GM19324 (cell line): ENCODE measurements around the gene AZU1.

ENCODE experiments used
- ATAC-seq: cut with Tn5 transposase; IDR thresholded peaks from one replicate; pipeline ENCODE4 v1.9.1; 2021; ENCODE audit warnings: mild to moderate bottlenecking, moderate library complexity; ENCODE audit not compliant: unreplicated experiment, low FRiP score

Gene AZU1

GRCh38 chr19:827710-828321 lies at the start of gene AZU1:
TSS of gene AZU1 (plus strand) at chr19:827837. CDS start at chr19:827847, 10 bp downstream.
- no peak for ATAC-seq

GRCh38 chr19:778910-779653 lies 48.6 kb upstream of the AZU1 start:
- no peak for ATAC-seq

GRCh38 chr19:780935-781334 lies 46.7 kb upstream of the AZU1 start:
- no peak for ATAC-seq

- ATAC-seq: no peak
Observed at GRCh38 chr19:781800-782184, 45.8 kb upstream of the AZU1 start.

- ATAC-seq: no peak
Observed at GRCh38 chr19:782185-782877, 45.3 kb upstream of the AZU1 start.

GRCh38 chr19:782878-783668 lies 44.6 kb upstream of the AZU1 start:
- no peak for ATAC-seq

DNA sequence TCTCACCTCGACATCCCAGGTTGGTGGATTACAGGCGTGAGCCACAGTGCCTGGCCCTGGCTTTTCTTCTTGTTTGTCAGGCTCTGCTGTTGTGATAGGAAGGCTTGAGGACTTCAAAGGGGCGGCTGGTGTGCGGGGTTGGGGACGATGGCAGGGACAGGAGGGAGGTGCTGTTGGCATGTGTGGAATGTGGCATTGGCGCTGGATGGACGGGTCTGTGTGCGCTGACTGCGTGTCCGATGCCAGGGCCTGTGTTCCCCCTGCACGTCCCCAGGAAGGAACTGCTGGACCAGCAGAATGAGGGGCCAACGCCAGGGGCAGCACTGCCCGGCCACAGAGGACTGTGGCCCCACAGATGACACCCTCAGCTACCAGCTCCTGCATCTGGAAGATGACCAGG lies 43.1 kb upstream of the AZU1 start:
- ATAC-seq: no peak

DNA sequence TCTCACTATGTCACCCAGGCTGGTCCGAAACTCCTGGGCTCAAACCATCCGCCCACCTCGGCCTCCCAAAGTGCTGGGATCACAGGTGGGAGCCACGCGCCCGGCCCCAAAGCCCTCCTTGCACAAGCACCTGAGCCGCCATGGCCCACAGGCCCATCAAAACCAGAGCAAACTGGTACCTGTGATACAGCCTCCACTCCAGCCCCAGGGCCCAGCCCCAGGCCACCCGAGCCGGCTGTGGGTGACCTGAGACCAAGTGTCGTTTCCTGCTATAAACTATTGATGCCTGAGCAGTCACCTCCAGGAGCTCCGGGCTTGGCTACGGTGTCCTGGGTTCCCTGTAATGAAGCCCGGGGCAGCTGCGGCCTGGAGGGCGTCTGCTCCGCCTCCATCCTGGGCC lies 40.1 kb upstream of the AZU1 start:
- ATAC-seq: no peak

DNA sequence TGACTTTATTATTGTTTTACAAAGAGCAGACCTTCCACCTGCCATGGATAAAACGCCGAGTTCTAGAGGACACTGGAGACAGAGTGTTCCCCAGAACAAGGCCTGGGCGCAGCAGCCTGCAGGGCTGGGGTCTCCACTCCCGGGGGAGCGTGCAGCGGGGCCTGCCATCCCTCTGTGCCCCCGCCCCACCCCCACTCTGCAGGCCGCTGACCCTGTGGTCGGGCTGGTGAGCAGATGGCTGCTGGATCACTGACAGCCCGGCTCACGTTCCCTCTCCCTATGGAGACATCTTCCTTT lies 39.0 kb upstream of the AZU1 start:
- ATAC-seq: no peak

- ATAC-seq: no peak
Observed at GRCh38 chr19:788983-789700, 38.5 kb upstream of the AZU1 start.

GRCh38 chr19:789701-790060 lies 38.0 kb upstream of the AZU1 start:
- ATAC-seq: no peak

DNA sequence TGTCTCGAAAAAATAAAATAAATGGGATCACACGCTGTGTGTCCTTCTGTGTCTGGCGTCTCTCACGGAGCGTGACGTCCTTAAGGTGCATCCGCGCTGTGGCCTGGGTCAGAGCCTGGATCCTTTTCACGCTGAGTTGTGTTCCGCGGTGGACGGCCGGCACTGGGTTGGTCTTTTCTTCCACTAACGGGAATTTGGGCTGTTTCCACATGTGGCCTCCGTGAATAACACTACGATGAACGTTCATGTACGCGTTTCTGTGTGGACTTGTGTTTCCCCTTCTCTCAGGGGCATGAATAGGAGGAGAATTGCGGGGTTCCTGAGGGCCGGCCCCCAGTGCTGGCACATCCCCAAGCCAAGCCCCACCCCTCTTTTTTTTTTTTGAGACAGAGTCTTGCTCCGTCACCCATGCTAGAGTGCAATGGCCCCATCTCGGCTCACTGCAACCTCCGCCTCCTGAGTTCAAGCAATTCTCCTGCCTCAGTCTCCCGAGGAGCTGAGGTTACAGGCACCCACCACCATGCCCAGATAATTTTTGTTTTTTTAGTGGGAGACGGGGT lies 36.5 kb upstream of the AZU1 start:
- ATAC-seq: no peak

DNA sequence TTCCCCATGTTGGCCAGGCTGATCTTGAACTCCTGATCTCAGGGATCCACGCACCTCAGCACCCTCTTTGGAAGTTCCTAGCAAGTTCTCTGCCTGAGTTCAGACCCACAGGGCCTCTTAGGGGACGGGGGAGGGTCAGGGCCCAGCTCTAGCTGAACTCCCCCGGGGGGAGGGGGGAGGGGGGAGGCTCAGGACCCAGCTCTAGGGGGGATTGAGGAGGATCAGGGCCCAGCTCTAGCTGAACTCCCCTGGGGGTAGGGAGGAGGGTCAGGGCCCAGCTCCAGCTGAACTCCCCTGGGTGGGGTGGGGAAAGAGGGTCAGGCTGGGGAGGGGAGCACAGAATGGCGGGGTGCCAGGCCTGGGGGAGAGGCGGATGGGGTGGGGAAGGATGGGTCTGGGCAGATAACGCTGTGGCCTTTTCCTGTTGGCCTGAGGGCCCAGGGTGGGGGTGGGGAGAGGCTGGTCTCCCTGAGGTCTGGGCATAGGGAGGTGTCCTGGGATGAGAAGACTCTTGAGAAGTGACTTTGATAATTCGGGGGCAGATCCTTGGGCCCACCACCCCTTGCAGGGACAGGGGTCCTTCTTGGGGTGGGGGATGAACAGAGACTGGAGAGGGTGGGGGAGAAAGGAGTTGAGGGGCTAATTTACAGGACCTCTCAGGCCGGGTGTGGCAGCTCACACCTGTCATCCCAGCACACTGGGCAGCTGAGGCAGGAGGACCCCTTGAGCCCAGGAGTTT lies 35.9 kb upstream of the AZU1 start:
- no peak for ATAC-seq

DNA sequence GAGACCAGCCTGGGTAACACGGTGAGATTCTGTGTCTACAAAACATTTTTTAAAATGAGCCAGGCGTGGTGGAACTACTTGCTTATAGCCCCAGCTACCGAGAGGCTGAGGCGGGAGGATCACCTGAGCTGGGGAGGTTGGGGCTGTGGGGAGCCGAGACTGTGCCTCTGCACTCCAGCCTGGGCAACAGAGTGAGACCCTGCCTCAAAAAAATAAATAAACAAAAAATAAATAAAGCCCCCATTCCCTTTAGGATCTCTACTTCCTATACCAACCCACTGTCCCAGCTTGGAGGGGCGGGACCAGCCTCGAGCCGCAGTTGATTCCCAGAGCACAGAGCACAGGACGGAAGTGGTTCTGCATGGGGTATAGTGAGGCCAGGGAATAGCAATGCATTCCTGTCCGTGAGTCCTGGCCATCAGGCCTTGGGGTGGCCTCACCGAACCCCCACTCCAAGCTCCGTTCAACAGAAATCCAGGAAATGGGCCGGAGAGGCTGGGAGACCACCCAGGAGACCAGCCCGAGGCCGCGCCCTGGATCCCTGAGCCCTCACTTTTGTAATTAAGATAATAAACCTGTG lies 35.2 kb upstream of the AZU1 start:
- no peak for ATAC-seq

GRCh38 chr19:793806-794205 lies 33.8 kb upstream of the AZU1 start:
- no peak for ATAC-seq

GRCh38 chr19:795073-795611 lies 32.5 kb upstream of the AZU1 start:
- no peak for ATAC-seq

- ATAC-seq: no peak
Observed at GRCh38 chr19:795691-796581, 31.7 kb upstream of the AZU1 start.
